NOMO-1 (cell line): ENCODE data around the gene KHDC3L.

Source experiments
- DNase-seq, 2 experiments: peaks; one replicate each; lab custom pipeline; 2025; ENCODE audit not compliant: unreplicated experiment in 2 of 2; lab: John Stamatoyannopoulos, UW

The KHDC3L gene

GRCh38 chr6:73362358-73362757 is at the start of gene KHDC3L:
Gene KHDC3L, plus strand, starts transcription at chr6:73362658. Its CDS starts 72 bp downstream, at chr6:73362730.
- no peak for DNase-seq

GRCh38 chr6:73314577-73315492 is 47.6 kb upstream of the KHDC3L start:
- DNase-seq: no peak

GRCh38 chr6:73323323-73323722 is 39.1 kb upstream of the KHDC3L start:
- no peak for DNase-seq

GRCh38 chr6:73325656-73326055 is 36.8 kb upstream of the KHDC3L start:
- DNase-seq: no peak

- DNase-seq: no peak
These were observed 33.7 kb upstream of the KHDC3L start for GRCh38 chr6:73328790-73329189.

GRCh38 chr6:73329201-73329600 is 33.3 kb upstream of the KHDC3L start:
- no peak for DNase-seq

- no peak for DNase-seq
These were observed 23.1 kb upstream of the KHDC3L start for GRCh38 chr6:73339340-73339739.

GRCh38 chr6:73340048-73340447 is 22.4 kb upstream of the KHDC3L start:
- no peak for DNase-seq

GRCh38 chr6:73341335-73341734 is 21.1 kb upstream of the KHDC3L start:
- DNase-seq: peak in 1 of 2 experiments; percentile 50

- no peak for DNase-seq
These were observed 20.3 kb upstream of the KHDC3L start for GRCh38 chr6:73342174-73342573.

- no peak for DNase-seq
These were observed 19.3 kb upstream of the KHDC3L start for GRCh38 chr6:73343164-73343563.

GRCh38 chr6:73348550-73349204 is 13.8 kb upstream of the KHDC3L start:
- no peak for DNase-seq

GRCh38 chr6:73349311-73349710 is 13.1 kb upstream of the KHDC3L start:
- no peak for DNase-seq

GRCh38 chr6:73353636-73354593 is 8.5 kb upstream of the KHDC3L start, which contains the start of gene DPPA5:
Gene DPPA5, minus strand, starts transcription at chr6:73354276. Its CDS starts 51 bp downstream, at chr6:73354225.
- DNase-seq: no peak

- DNase-seq: no peak
These were observed 545 bp downstream of the KHDC3L start for GRCh38 chr6:73362869-73363536.

GRCh38 chr6:73363537-73363875 is 1.0 kb downstream of the KHDC3L start:
- no peak for DNase-seq

GRCh38 chr6:73364121-73364520 is 1.7 kb downstream of the KHDC3L start:
- no peak for DNase-seq

- no peak for DNase-seq
These were observed 2.1 kb downstream of the KHDC3L start for GRCh38 chr6:73364549-73364948.

GRCh38 chr6:73367761-73368355 is 5.4 kb downstream of the KHDC3L start:
- no peak for DNase-seq

GRCh38 chr6:73368675-73369074 is 6.2 kb downstream of the KHDC3L start:
- no peak for DNase-seq
